PC-9 (cell line): ENCODE data around the gene TBL1XR1. TPM values are rescaled to one million over a fixed set of nuclear protein-coding genes. Genes with fewer than 3 reads are reported as not detected.

Source experiments
- BruUV-seq: library from RNA; stranded (reverse); fragments of 400-500 nt; replicated peaks from 2 replicates; lab custom pipeline; 2021; lab: Mats Ljungman, UMichigan
- CTCF ChIA-PET: fragments of 300-600 bp; sonication (Branson Sonifier 250); formaldehyde crosslinking; loops from one replicate; lab custom pipeline; 2022; ENCODE audit warnings: antibody characterized with exemption; lab: Charles Lee
- POLR2A ChIA-PET: fragments of 300-600 bp; sonication (Branson Sonifier 250); formaldehyde crosslinking; loops from one replicate; lab custom pipeline; 2022; ENCODE audit warnings: antibody characterized with exemption; ENCODE audit not compliant: unreplicated experiment; lab: Charles Lee
- DNase-seq, 2 experiments: peaks; one replicate each; pipeline versions ENCODE4 v3.0.0 to v3.0.0-alpha.2; 2015 to 2022; ENCODE audit warnings: mixed read lengths in 1 of 2
- H2AFZ ChIP-seq: fragments of 200-600 bp; sonication (generic); 2 replicates; pipeline ENCODE4 v1.8.1; 2017; ENCODE audit warnings: antibody characterized with exemption
- H3F3A ChIP-seq: fragments of 200-600 bp; sonication (generic); 2 replicates; pipeline ENCODE4 v1.8.1; 2017; ENCODE audit warnings: antibody characterized with exemption, mild to moderate bottlenecking, low read depth; ENCODE audit not compliant: insufficient read depth
- H3K27ac ChIP-seq: fragments of 200-600 bp; sonication (generic); 2 replicates; pipeline ENCODE4 v1.6.1; 2016; ENCODE audit warnings: mixed run types
- H3K27me3 ChIP-seq: fragments of 200-600 bp; sonication (generic); 2 replicates; pipeline ENCODE4 v1.6.1; 2016; ENCODE audit warnings: low read depth, mixed run types; ENCODE audit not compliant: insufficient read depth
- H3K36me3 ChIP-seq: fragments of 200-600 bp; sonication (generic); 2 replicates; pipeline ENCODE4 v1.6.1; 2016; ENCODE audit warnings: low read depth, mixed run types
- H3K4me1 ChIP-seq: fragments of 200-600 bp; sonication (generic); replicated peaks from 2 replicates; pipeline ENCODE4 v1.6.1; 2016; ENCODE audit warnings: mixed run types; ENCODE audit not compliant: insufficient read depth
- H3K4me2 ChIP-seq: fragments of 200-600 bp; sonication (generic); 2 replicates; pipeline ENCODE4 v1.6.1; 2017; ENCODE audit warnings: mixed run types
- H3K4me3 ChIP-seq: fragments of 200-600 bp; sonication (generic); 2 replicates; pipeline ENCODE4 v1.6.1; 2016; ENCODE audit warnings: mixed run types
- H3K79me2 ChIP-seq: fragments of 200-600 bp; sonication (generic); 2 replicates; pipeline ENCODE4 v1.6.1; 2017; ENCODE audit warnings: low read depth, mixed run types
- H3K9me2 ChIP-seq: fragments of 200-600 bp; sonication (generic); 2 replicates; pipeline ENCODE4 v1.8.1; 2017; ENCODE audit warnings: mild to moderate bottlenecking; ENCODE audit not compliant: insufficient read depth
- H3K9me3 ChIP-seq: fragments of 200-600 bp; sonication (generic); 2 replicates; pipeline ENCODE4 v1.8.1; 2016; ENCODE audit warnings: low read depth; ENCODE audit not compliant: insufficient read depth
- H4K20me1 ChIP-seq: fragments of 200-600 bp; sonication (generic); 2 replicates; pipeline ENCODE4 v1.8.1; 2017; ENCODE audit not compliant: insufficient read depth
- EZH2 ChIP-seq: fragments of 200-600 bp; sonication (generic); IDR thresholded peaks from 2 replicates; pipeline ENCODE4 v1.8.0; 2017; ENCODE audit warnings: antibody characterized with exemption, low read depth
- intact Hi-C: fragments of 100-400 bp; cut with micrococcal nuclease; formaldehyde crosslinking; loops from one replicate; pipeline ENCODE4 v1.10.0; 2022; ENCODE audit not compliant: unreplicated experiment
- total RNA-seq: library from RNA; stranded (reverse); gene quantifications from 2 replicates; pipeline ENCODE4 v1.2.3, GENCODE V29; 2021
- TF ChIP-seq, protein P1 (sequence below): fragments of 200-600 bp; sonication (generic); conservative IDR thresholded peaks from 2 replicates; pipeline ENCODE4 v1.6.1; 2017; ENCODE audit warnings: mixed run types, antibody characterized with exemption, mild to moderate bottlenecking, moderate library complexity

The TBL1XR1 gene
- total RNA-seq, 1 experiment from 2014 or later = 243 TPM

DNA sequence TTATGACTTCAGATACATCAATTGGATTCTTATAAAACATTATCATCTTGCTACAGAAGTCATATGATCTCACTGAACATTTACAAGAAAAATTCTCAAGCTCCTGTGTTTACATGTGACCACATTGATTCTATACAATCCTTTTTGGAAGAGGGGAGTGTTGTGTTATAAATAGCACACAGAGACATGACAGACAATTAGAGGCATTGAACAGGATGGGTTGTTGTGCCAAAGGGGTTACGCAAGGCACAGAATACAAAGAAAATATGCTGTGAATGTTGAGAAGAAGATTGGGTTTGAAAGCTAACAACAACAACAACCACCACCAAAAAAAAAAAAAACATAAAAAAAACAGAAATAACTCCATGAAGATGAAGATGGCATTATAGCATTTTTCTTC lies 32.5 kb upstream of the TBL1XR1 start:
- no peaks in the 10 kb centered on the region for H3K4me1 ChIP-seq
- intact Hi-C loops = no loop called here
- no peaks in the 10 kb centered on the region; the same call in 1 of the 2 replicates for H3K9me2 ChIP-seq
- no peak for DNase-seq
- no peak overlapping the region for H2AFZ ChIP-seq
- H4K20me1 ChIP-seq = no peaks in the 10 kb centered on the region
- no peak overlapping the region for H3K4me2 ChIP-seq
- H3K27me3 ChIP-seq = no peaks in the 10 kb centered on the region
- no peak overlapping the region for H3K4me3 ChIP-seq
- BruUV-seq = no TSS peak
- H3K36me3 ChIP-seq = no peaks in the 10 kb centered on the region
- H3K27ac ChIP-seq = no peak overlapping the region
- TF ChIP-seq, protein P1, sequence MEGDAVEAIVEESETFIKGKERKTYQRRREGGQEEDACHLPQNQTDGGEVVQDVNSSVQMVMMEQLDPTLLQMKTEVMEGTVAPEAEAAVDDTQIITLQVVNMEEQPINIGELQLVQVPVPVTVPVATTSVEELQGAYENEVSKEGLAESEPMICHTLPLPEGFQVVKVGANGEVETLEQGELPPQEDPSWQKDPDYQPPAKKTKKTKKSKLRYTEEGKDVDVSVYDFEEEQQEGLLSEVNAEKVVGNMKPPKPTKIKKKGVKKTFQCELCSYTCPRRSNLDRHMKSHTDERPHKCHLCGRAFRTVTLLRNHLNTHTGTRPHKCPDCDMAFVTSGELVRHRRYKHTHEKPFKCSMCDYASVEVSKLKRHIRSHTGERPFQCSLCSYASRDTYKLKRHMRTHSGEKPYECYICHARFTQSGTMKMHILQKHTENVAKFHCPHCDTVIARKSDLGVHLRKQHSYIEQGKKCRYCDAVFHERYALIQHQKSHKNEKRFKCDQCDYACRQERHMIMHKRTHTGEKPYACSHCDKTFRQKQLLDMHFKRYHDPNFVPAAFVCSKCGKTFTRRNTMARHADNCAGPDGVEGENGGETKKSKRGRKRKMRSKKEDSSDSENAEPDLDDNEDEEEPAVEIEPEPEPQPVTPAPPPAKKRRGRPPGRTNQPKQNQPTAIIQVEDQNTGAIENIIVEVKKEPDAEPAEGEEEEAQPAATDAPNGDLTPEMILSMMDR = no peak
- TF ChIP-seq EZH2 = no peak
- H3K9me3 ChIP-seq = no peaks in the 10 kb centered on the region
- no peaks in the 10 kb centered on the region for H3F3A ChIP-seq
- no peaks in the 10 kb centered on the region for H3K79me2 ChIP-seq
- CTCF ChIA-PET = no interaction called here
- POLR2A ChIA-PET = interaction anchor here (0.7 kb wide), 1 partner anchor 147 kb away, joined by 6 read pairs; no protein-coding TSS in a partner anchor

DNA sequence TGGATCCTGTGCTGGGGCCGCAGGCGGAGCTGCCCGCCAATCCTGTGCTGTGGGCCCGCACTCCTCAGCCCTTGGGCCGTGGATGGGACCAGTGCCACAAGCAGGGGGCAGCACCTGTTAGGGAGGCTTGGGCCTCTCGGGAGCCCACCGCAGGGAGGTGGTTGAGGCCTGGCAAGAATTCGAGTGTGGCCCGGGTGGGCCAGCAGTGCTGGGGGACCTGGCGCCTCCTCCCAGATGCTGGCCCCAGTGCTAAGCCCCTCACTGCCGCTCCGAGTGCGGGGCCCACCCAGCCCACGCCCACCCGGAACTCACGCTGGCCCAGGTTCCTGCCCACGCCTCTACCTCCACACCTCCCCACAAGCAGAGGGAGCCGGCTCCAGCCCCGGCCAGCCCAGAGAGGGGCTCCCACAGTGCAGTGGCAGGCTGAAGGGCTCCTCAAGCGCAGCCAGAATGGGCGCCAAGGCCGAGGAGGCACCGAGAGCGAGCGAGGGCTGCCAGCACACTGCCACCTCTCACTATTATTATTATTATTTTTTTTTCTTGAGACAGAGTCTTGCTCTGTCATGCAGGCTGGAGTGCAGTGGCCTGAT lies 31.4 kb upstream of the TBL1XR1 start:
- no peaks in the 10 kb centered on the region for H3F3A ChIP-seq
- TF ChIP-seq, protein P1 = no peak
- no peak for TF ChIP-seq EZH2
- no peaks in the 10 kb centered on the region for H3K79me2 ChIP-seq
- no peaks in the 10 kb centered on the region for H3K9me3 ChIP-seq
- H4K20me1 ChIP-seq = no peaks in the 10 kb centered on the region
- no peak overlapping the region for H3K4me3 ChIP-seq
- H3K4me2 ChIP-seq = no peak overlapping the region
- no peaks in the 10 kb centered on the region for H3K36me3 ChIP-seq
- no peaks in the 10 kb centered on the region for H3K27me3 ChIP-seq
- H3K4me1 ChIP-seq = no peaks in the 10 kb centered on the region
- BruUV-seq = no TSS peak
- ChIA-PET CTCF (no interaction called here), POLR2A (interaction anchor here (0.6 kb wide), 1 partner anchor 367 kb away, joined by 11 read pairs; no protein-coding TSS in a partner anchor)
- intact Hi-C loops = no loop called here
- DNase-seq = no peak
- H2AFZ ChIP-seq = no peak overlapping the region
- H3K9me2 ChIP-seq = no peaks in the 10 kb centered on the region; the same call in 1 of the 2 replicates
- no peak overlapping the region for H3K27ac ChIP-seq

DNA sequence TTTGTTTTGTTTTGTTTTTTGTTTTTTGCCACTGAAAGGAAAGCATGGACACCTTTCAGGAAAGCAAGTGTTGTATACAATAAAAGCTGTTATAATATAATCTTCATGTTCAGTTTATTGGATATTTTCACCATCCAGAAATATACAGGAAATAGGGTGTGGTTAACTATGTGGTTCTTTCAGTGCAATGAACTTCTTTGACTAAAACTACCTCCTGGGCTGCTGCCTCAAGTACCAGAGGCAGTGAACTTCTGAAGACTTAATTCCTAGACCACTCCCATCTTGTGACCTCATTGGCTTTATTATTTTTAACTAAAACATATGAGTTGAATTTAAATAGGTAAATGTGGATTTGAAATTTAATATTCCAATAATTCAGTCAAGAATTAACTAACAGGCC lies 27.1 kb upstream of the TBL1XR1 start:
- TF ChIP-seq EZH2 = no peak
- H3F3A ChIP-seq = no peaks in the 10 kb centered on the region
- CTCF ChIA-PET = interaction anchor here (0.7 kb wide), 1 partner anchor 47 kb away, joined by 3 read pairs; no protein-coding TSS in a partner anchor
- no peaks in the 10 kb centered on the region for H4K20me1 ChIP-seq
- no peak for DNase-seq
- H3K4me3 ChIP-seq = no peak overlapping the region
- BruUV-seq = no TSS peak
- no peaks in the 10 kb centered on the region for H3K36me3 ChIP-seq
- no peaks in the 10 kb centered on the region for H3K27me3 ChIP-seq
- no peak overlapping the region for H3K4me2 ChIP-seq
- H2AFZ ChIP-seq = no peak overlapping the region
- H3K9me2 ChIP-seq = no peaks in the 10 kb centered on the region
- H3K9me3 ChIP-seq = no peaks in the 10 kb centered on the region
- POLR2A ChIA-PET = no interaction called here
- no peaks in the 10 kb centered on the region for H3K4me1 ChIP-seq
- intact Hi-C loops = no loop called here
- no peak overlapping the region for H3K27ac ChIP-seq
- H3K79me2 ChIP-seq = no peaks in the 10 kb centered on the region

DNA sequence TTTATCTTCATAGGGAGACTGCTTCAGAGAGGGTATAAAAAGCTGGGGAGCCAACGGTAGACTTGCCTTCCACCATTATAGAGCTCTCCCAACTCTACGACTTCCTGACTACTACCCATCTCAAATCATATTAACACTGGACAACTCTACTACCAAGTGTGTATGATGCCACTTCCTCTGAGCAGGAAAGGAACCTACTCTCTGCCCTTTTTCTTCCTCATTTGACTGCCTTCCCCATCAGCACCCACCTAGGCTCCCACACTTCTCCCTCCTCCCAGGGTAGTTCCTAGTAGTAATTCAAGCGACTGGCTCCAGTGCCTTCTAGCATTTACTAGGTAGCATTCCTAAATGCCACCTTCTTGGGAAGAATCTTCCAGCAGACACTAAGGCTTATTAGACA lies 24.5 kb upstream of the TBL1XR1 start:
- BruUV-seq = no TSS peak
- Histone ChIP-seq H3K9me2 (no peaks in the 10 kb centered on the region), H3K4me2 (no peak overlapping the region), H3K4me3 (no peak overlapping the region), H4K20me1 (no peaks in the 10 kb centered on the region), H3K36me3 (no peaks in the 10 kb centered on the region), H3K27me3 (no peaks in the 10 kb centered on the region), H3F3A (no peaks in the 10 kb centered on the region), H3K9me3 (no peaks in the 10 kb centered on the region), H3K79me2 (no peaks in the 10 kb centered on the region), H3K27ac (no peak overlapping the region), H2AFZ (peak overlapping the region; percentile 58; the same call in 1 of the 2 replicates), H3K4me1 (no peaks in the 10 kb centered on the region)
- TF ChIP-seq EZH2 = no peak
- TF ChIP-seq, protein P1 = no peak
- intact Hi-C loops = no loop called here
- ChIA-PET POLR2A (no interaction called here), CTCF (no interaction called here)
- DNase-seq = no peak
